H9 (cell line): ENCODE measurements around the gene SCFD2. TPM values are rescaled to one million over a fixed set of nuclear protein-coding genes. Genes with fewer than 3 reads are reported as not detected.

Experiments
- DNase-seq: peaks from one replicate; pipeline ENCODE4 v3.0.0-alpha.2; 2017
- H2AFZ ChIP-seq: one replicate; pipeline ENCODE4 v1.6.1; 2013; ENCODE audit warnings: mild to moderate bottlenecking, low read length, control low read depth, moderate library complexity
- H2AK5ac ChIP-seq: 2 replicates; pipeline ENCODE4 v1.6.1; 2013; ENCODE audit warnings: low read length, control low read depth, mixed read lengths; ENCODE audit not compliant: insufficient read length
- H2BK120ac ChIP-seq: one replicate; pipeline ENCODE4 v1.6.1; 2013; ENCODE audit warnings: low read depth, mild to moderate bottlenecking, low read length, control low read depth, inconsistent platforms; ENCODE audit not compliant: poor library complexity, severe bottlenecking
- H2BK12ac ChIP-seq: 2 replicates; pipeline ENCODE4 v1.6.1; 2013; ENCODE audit warnings: low read length, control low read depth, mixed read lengths, low read depth; ENCODE audit not compliant: insufficient read length
- H2BK15ac ChIP-seq: 2 replicates; pipeline ENCODE4 v1.6.1; 2013; ENCODE audit warnings: low read depth, low read length, control low read depth
- H2BK20ac ChIP-seq: one replicate; pipeline ENCODE4 v1.6.1; 2013; ENCODE audit warnings: low read depth, mild to moderate bottlenecking, low read length, control low read depth, inconsistent platforms; ENCODE audit not compliant: poor library complexity, severe bottlenecking
- H2BK5ac ChIP-seq: 2 replicates; pipeline ENCODE4 v1.6.1; 2013; ENCODE audit warnings: low read length, control low read depth, mixed read lengths; ENCODE audit not compliant: insufficient read length
- H3K14ac ChIP-seq: 2 replicates; pipeline ENCODE4 v1.6.1; 2013; ENCODE audit warnings: low read length, control low read depth; ENCODE audit not compliant: insufficient read depth
- H3K18ac ChIP-seq: 2 replicates; pipeline ENCODE4 v1.6.1; 2013; ENCODE audit warnings: low read depth, mild to moderate bottlenecking, mixed read lengths, low read length, control low read depth; ENCODE audit not compliant: insufficient read length
- H3K23ac ChIP-seq: 2 replicates; pipeline ENCODE4 v1.6.1; 2013; ENCODE audit warnings: low read length, control low read depth, mixed read lengths, low read depth; ENCODE audit not compliant: insufficient read length
- H3K23me2 ChIP-seq: 2 replicates; pipeline ENCODE4 v1.6.1; 2013; ENCODE audit warnings: low read depth, mild to moderate bottlenecking, mixed read lengths, low read length, control low read depth; ENCODE audit not compliant: insufficient read length, poor library complexity, severe bottlenecking
- H3K27ac ChIP-seq: 2 replicates; pipeline ENCODE4 v1.5.1; 2013; ENCODE audit warnings: low read length, control low read depth, mixed read lengths, low read depth; ENCODE audit not compliant: insufficient read length
- H3K27me3 ChIP-seq: 2 replicates; pipeline ENCODE4 v1.6.1; 2013; ENCODE audit warnings: low read length, control low read depth, inconsistent platforms; ENCODE audit not compliant: insufficient read depth
- H3K4ac ChIP-seq: 2 replicates; pipeline ENCODE4 v1.6.1; 2013; ENCODE audit warnings: low read depth, mild to moderate bottlenecking, control low read depth, inconsistent platforms, low read length, moderate library complexity
- H3K4me1 ChIP-seq: 2 replicates; pipeline ENCODE4 v1.6.1; 2013; ENCODE audit warnings: low read length, control low read depth, inconsistent platforms; ENCODE audit not compliant: insufficient read depth
- H3K4me2 ChIP-seq: 2 replicates; pipeline ENCODE4 v1.6.1; 2013; ENCODE audit warnings: low read length, control low read depth, mixed read lengths; ENCODE audit not compliant: insufficient read length, insufficient read depth
- H3K56ac ChIP-seq: 2 replicates; pipeline ENCODE4 v1.6.1; 2013; ENCODE audit warnings: low read depth, mild to moderate bottlenecking, mixed read lengths, low read length, control low read depth; ENCODE audit not compliant: insufficient read length
- H3K79me1 ChIP-seq: 2 replicates; pipeline ENCODE4 v1.6.1; 2013; ENCODE audit warnings: low read depth, mild to moderate bottlenecking, moderate library complexity, low read length, control low read depth, inconsistent platforms; ENCODE audit not compliant: insufficient read depth, poor library complexity, severe bottlenecking
- H3K79me2 ChIP-seq: 2 replicates; pipeline ENCODE4 v1.6.1; 2013; ENCODE audit warnings: low read length, control low read depth, inconsistent platforms; ENCODE audit not compliant: insufficient read depth
- H3K9ac ChIP-seq: 2 replicates; pipeline ENCODE4 v1.6.1; 2013; ENCODE audit warnings: low read length, control low read depth, mixed read lengths; ENCODE audit not compliant: insufficient read length; ENCODE audit errors: extremely low read depth
- H3K9me3 ChIP-seq: one replicate; pipeline ENCODE4 v1.6.1; 2013; ENCODE audit warnings: low read depth, low read length, inconsistent platforms; ENCODE audit not compliant: control insufficient read depth
- H3T11ph ChIP-seq: one replicate; pipeline ENCODE4 v1.6.1; 2013; ENCODE audit warnings: mild to moderate bottlenecking, low read length, control low read depth, inconsistent platforms
- H4K20me1 ChIP-seq: one replicate; pipeline ENCODE4 v1.6.1; 2013; ENCODE audit not compliant: control insufficient read depth, insufficient read length, insufficient read depth
- H4K5ac ChIP-seq: 2 replicates; pipeline ENCODE4 v1.6.1; 2013; ENCODE audit warnings: low read depth, mild to moderate bottlenecking, mixed read lengths, low read length, control low read depth; ENCODE audit not compliant: insufficient read length
- H4K8ac ChIP-seq: replicated peaks from 2 replicates; pipeline ENCODE4 v1.6.1; 2013; ENCODE audit warnings: low read length, control low read depth, mixed read lengths, low read depth; ENCODE audit not compliant: insufficient read length
- H4K91ac ChIP-seq: 2 replicates; pipeline ENCODE4 v1.6.1; 2013; ENCODE audit warnings: low read depth, mild to moderate bottlenecking, moderate library complexity, mixed read lengths, low read length, control low read depth; ENCODE audit not compliant: insufficient read length
- H3K27ac Mint-ChIP-seq, 3 experiments: 2 replicates in 2 of 3; 3 replicates in 1 of 3; pipeline ENCODE4 v1.8.0; 2020 to 2021; ENCODE audit warnings: mixed read lengths in 3 of 3, mild to moderate bottlenecking in 1 of 3, moderate library complexity in 1 of 3
- H3K27me3 Mint-ChIP-seq: 2 replicates; pipeline ENCODE4 v1.8.0; 2021; ENCODE audit warnings: low read depth, mild to moderate bottlenecking, moderate library complexity, mixed read lengths
- H3K36me3 Mint-ChIP-seq, 3 experiments: 2 replicates in 2 of 3; 3 replicates in 1 of 3; pipeline ENCODE4 v1.8.0; 2020 to 2021; ENCODE audit warnings: low read depth in 3 of 3, mixed read lengths in 3 of 3; ENCODE audit not compliant: insufficient read depth in 1 of 3
- H3K4me1 Mint-ChIP-seq, 2 experiments: 2 replicates each; pipeline ENCODE4 v1.8.0; 2020; ENCODE audit warnings: mixed read lengths in 2 of 2
- H3K4me3 Mint-ChIP-seq, 2 experiments: 2 replicates in 1 of 2; 3 replicates in 1 of 2; pipeline ENCODE4 v1.8.0; 2020 to 2021; ENCODE audit warnings: mild to moderate bottlenecking in 2 of 2, mixed read lengths in 2 of 2, moderate library complexity in 1 of 2
- H3K9me3 Mint-ChIP-seq, 2 experiments: 2 replicates in 1 of 2; 3 replicates in 1 of 2; pipeline ENCODE4 v1.8.0; 2020; ENCODE audit warnings: mild to moderate bottlenecking in 2 of 2, mixed read lengths in 2 of 2, moderate library complexity in 1 of 2
- WGBS: extraction: QIAGEN DNeasy Blood & Tissue Kit; methylation state at CpG from one replicate; pipeline ENCODE4 v1.1.7; 2013; ENCODE audit warnings: missing lambda C conversion rate, low lambda C conversion rate, mixed read lengths; ENCODE audit not compliant: insufficient read length; ENCODE audit errors: extremely low coverage; 5-methylcytosine and 5-hydroxymethylcytosine counted together
- total RNA-seq: library from RNA; stranded (reverse); gene quantifications from 2 replicates; pipeline ENCODE4 v1.2.1, GENCODE V29; 2021
- TF ChIP-seq, protein P1 (sequence below): fragments of 200-600 bp; sonication (generic); conservative IDR thresholded peaks from 3 replicates; pipeline ENCODE4 v1.8.0; 2021; ENCODE audit warnings: antibody characterized with exemption, mild to moderate bottlenecking

SCFD2 gene
- total RNA-seq, 1 experiment from 2014 or later: 10.1 TPM

DNA sequence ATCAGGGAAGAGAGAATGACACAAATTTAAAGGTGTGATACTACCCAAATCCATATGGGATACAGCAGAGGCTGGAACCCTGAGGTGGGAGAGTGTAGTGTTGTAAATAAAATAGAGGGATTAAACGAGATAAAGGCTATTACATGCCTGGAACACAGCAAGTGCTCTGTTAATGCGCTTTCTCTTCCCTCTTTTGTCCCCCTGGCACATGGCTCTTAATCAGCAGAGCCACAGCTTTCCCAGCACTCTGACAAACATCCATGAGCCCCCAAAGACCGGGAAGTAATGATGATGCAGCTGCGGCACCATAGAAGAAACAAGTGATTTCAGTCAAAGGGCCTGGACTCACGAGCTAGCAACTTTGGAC is 417.8 kb downstream of the SCFD2 start:
- Mint-ChIP-seq H3K27ac (peak overlapping the region in 1 of 3 experiments; percentile 37; a peak in 1 of 7 replicates), H3K9me3 (no peaks in the 10 kb centered on the region), H3K27me3 (no peaks in the 10 kb centered on the region), H3K4me1 (peaks cover 30 to 35% of the 10 kb centered on the region in 2 experiments), H3K36me3 (no peaks in the 10 kb centered on the region), H3K4me3 (no peak overlapping the region)
- Histone ChIP-seq H3K23me2 (no peaks in the 10 kb centered on the region), H3K9me3 (no peaks in the 10 kb centered on the region), H3K23ac (no peak overlapping the region), H3K18ac (no peak overlapping the region), H3K27ac (no peak overlapping the region), H4K5ac (no peak overlapping the region), H4K8ac (no peak overlapping the region), H2BK120ac (no peak overlapping the region), H3K4me2 (no peak overlapping the region), H3K79me1 (no peaks in the 10 kb centered on the region), H2BK5ac (no peak overlapping the region), H3K4ac (no peak overlapping the region), H3T11ph (no peak overlapping the region), H3K56ac (no peak overlapping the region), H2BK20ac (no peak overlapping the region), H2AK5ac (no peak overlapping the region), H3K9ac (no peak overlapping the region), H4K91ac (no peak overlapping the region), H3K4me1 (peaks cover 5% of the 10 kb centered on the region; the same call in 1 of the 2 replicates), H3K79me2 (no peaks in the 10 kb centered on the region), H3K14ac (no peak overlapping the region), H4K20me1 (no peaks in the 10 kb centered on the region), H2AFZ (peak overlapping the region; percentile 17), H3K27me3 (no peaks in the 10 kb centered on the region), H2BK15ac (no peak overlapping the region), H2BK12ac (no peak overlapping the region)
- WGBS: no CpG with 5 or more reads among the region's 5 CpGs
- DNase-seq: no peak
- TF ChIP-seq, protein P1, sequence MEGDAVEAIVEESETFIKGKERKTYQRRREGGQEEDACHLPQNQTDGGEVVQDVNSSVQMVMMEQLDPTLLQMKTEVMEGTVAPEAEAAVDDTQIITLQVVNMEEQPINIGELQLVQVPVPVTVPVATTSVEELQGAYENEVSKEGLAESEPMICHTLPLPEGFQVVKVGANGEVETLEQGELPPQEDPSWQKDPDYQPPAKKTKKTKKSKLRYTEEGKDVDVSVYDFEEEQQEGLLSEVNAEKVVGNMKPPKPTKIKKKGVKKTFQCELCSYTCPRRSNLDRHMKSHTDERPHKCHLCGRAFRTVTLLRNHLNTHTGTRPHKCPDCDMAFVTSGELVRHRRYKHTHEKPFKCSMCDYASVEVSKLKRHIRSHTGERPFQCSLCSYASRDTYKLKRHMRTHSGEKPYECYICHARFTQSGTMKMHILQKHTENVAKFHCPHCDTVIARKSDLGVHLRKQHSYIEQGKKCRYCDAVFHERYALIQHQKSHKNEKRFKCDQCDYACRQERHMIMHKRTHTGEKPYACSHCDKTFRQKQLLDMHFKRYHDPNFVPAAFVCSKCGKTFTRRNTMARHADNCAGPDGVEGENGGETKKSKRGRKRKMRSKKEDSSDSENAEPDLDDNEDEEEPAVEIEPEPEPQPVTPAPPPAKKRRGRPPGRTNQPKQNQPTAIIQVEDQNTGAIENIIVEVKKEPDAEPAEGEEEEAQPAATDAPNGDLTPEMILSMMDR: no peak
